HG03139 (cell line): Measurements from ENCODE around the gene HSF4.
"Not testable (repeated sequence)": the region's sequence is repeated elsewhere in the genome, so short reads cannot be mapped to it uniquely, and the experiment has no call there.

ENCODE experiments used
- ATAC-seq: cut with Tn5 transposase; IDR thresholded peaks from one replicate; pipeline ENCODE4 v1.9.1; 2021; ENCODE audit not compliant: unreplicated experiment

HSF4 gene

GRCh38 chr16:67164599-67165061 lies at the start of gene HSF4:
TSS of gene HSF4 (plus strand) at chr16:67164745. CDS start at chr16:67164812, 67 bp downstream.
- ATAC-seq: no peak

GRCh38 chr16:67114793-67115192 lies 49.8 kb upstream of the HSF4 start:
- no peak for ATAC-seq

- ATAC-seq: no peak
These were observed 48.9 kb upstream of the HSF4 start for GRCh38 chr16:67115639-67116038.

- no peak for ATAC-seq
These were observed 47.9 kb upstream of the HSF4 start for GRCh38 chr16:67116388-67117311.

GRCh38 chr16:67117716-67118115 lies 46.8 kb upstream of the HSF4 start:
- no peak for ATAC-seq

GRCh38 chr16:67120025-67120424 lies 44.5 kb upstream of the HSF4 start:
- no peak for ATAC-seq

GRCh38 chr16:67122799-67123198 lies 41.7 kb upstream of the HSF4 start:
- not testable (repeated sequence) for ATAC-seq

GRCh38 chr16:67128417-67128816 lies 36.1 kb upstream of the HSF4 start:
- ATAC-seq: no peak

- no peak for ATAC-seq
These were observed 35.7 kb upstream of the HSF4 start for GRCh38 chr16:67128887-67129286.

GRCh38 chr16:67129422-67129821 lies 35.1 kb upstream of the HSF4 start:
- ATAC-seq: no peak

GRCh38 chr16:67137605-67138004 lies 26.9 kb upstream of the HSF4 start:
- no peak for ATAC-seq

- no peak for ATAC-seq
These were observed 23.2 kb upstream of the HSF4 start for GRCh38 chr16:67141391-67141790.

GRCh38 chr16:67142342-67142741 lies 22.2 kb upstream of the HSF4 start:
- ATAC-seq: no peak

- ATAC-seq: no peak
These were observed 19.6 kb upstream of the HSF4 start for GRCh38 chr16:67144943-67145342.

- ATAC-seq: no peak
These were observed 18.8 kb upstream of the HSF4 start for GRCh38 chr16:67145746-67146145.

- ATAC-seq: no peak
These were observed 17.8 kb upstream of the HSF4 start for GRCh38 chr16:67146523-67147357.

GRCh38 chr16:67147437-67148140 lies 17.0 kb upstream of the HSF4 start:
- ATAC-seq: no peak

- ATAC-seq: no peak
These were observed 16.3 kb upstream of the HSF4 start for GRCh38 chr16:67148221-67148620.

GRCh38 chr16:67148656-67149275 lies 15.8 kb upstream of the HSF4 start:
- ATAC-seq: no peak

- ATAC-seq: no peak
These were observed 15.1 kb upstream of the HSF4 start for GRCh38 chr16:67149276-67150046.
